CD14-positive monocyte (primary cell): ENCODE measurements around the gene PCDHGC4. TPM values are rescaled to one million over a fixed set of nuclear protein-coding genes. Genes with fewer than 3 reads are reported as not detected.
A peak's percentile ranks its signal among the peaks of the same experiment; 100 is the strongest.

Experiments
- DNase-seq, 3 donors: peaks; one replicate each; pipeline ENCODE4 v3.0.0-alpha.2; 2011 to 2022
- H2AFZ ChIP-seq: 2 replicates; pipeline ENCODE4 v1.6.0; 2012; ENCODE audit warnings: mild to moderate bottlenecking, low read depth, low read length, inconsistent platforms; ENCODE audit not compliant: insufficient read depth, poor library complexity, severe bottlenecking
- H3K27ac ChIP-seq, 2 donors: 1 replicate in 1 of 2; 2 replicates in 1 of 2; pipeline ENCODE4 v1.5.1; 2012 to 2013; ENCODE audit warnings: low read length in 2 of 2, control low read depth in 1 of 2, inconsistent platforms in 1 of 2, low read depth in 1 of 2, mild to moderate bottlenecking in 1 of 2
- H3K27me3 ChIP-seq, 2 donors: one replicate each; pipeline versions ENCODE4 v1.6.0 to v1.6.1; 2011 to 2013; ENCODE audit warnings: low read length in 2 of 2; ENCODE audit not compliant: control insufficient read depth in 2 of 2, insufficient read depth in 2 of 2
- H3K36me3 ChIP-seq, 2 donors: replicated peaks in 1 of 2; 1 replicate in 1 of 2; 2 replicates in 1 of 2; pipeline versions ENCODE4 v1.5.1 to v1.6.1; 2012 to 2013; ENCODE audit warnings: low read length in 2 of 2, control low read depth in 1 of 2, inconsistent platforms in 1 of 2, mild to moderate bottlenecking in 1 of 2; ENCODE audit not compliant: insufficient read depth in 2 of 2, control insufficient read depth in 1 of 2
- H3K4me1 ChIP-seq, 2 donors: 1 replicate in 1 of 2; 2 replicates in 1 of 2; pipeline versions ENCODE4 v1.5.1 to v1.6.1; 2012 to 2013; ENCODE audit warnings: low read length in 2 of 2, control low read depth in 1 of 2, inconsistent platforms in 1 of 2, mild to moderate bottlenecking in 1 of 2, moderate library complexity in 1 of 2; ENCODE audit not compliant: insufficient read depth in 2 of 2, control insufficient read depth in 1 of 2
- H3K4me2 ChIP-seq: replicated peaks from 2 replicates; pipeline ENCODE3; 2012; ENCODE audit warnings: low read length, moderate library complexity, mild to moderate bottlenecking; ENCODE audit not compliant: poor library complexity, severe bottlenecking; ENCODE audit errors: extremely low read depth
- H3K4me3 ChIP-seq, 3 experiments: fragments of 200-600 bp in 1 of 3; sonication (generic) in 1 of 3; replicated peaks in 1 of 3; 1 replicate in 2 of 3; 2 replicates in 1 of 3; pipeline ENCODE4 v1.5.1; 2011 to 2013; ENCODE audit warnings: low read length in 3 of 3, mild to moderate bottlenecking in 3 of 3, control low read depth in 2 of 3, low read depth in 2 of 3, inconsistent platforms in 1 of 3, moderate library complexity in 1 of 3
- H3K79me2 ChIP-seq: 2 replicates; pipeline ENCODE4 v1.6.0; 2012; ENCODE audit warnings: mild to moderate bottlenecking, control low read depth, inconsistent platforms, low read length, moderate library complexity; ENCODE audit not compliant: insufficient read depth
- H3K9ac ChIP-seq: 2 replicates; pipeline ENCODE4 v1.6.0; 2017; ENCODE audit warnings: low read length, mild to moderate bottlenecking; ENCODE audit not compliant: insufficient read depth, poor library complexity, severe bottlenecking
- H3K9me3 ChIP-seq, 2 donors: replicated peaks in 1 of 2; 1 replicate in 1 of 2; 2 replicates in 1 of 2; pipeline versions ENCODE4 v1.5.1 to v1.6.1; 2012 to 2013; ENCODE audit warnings: low read length in 2 of 2, control low read depth in 1 of 2; ENCODE audit not compliant: control insufficient read depth in 1 of 2, insufficient read depth in 1 of 2
- H4K20me1 ChIP-seq: 2 replicates; pipeline ENCODE4 v1.6.0; 2012; ENCODE audit warnings: mild to moderate bottlenecking, low read length, control low read depth, moderate library complexity; ENCODE audit not compliant: insufficient read depth
- H3K27ac Mint-ChIP-seq, 7 donors: one replicate each; pipeline ENCODE4 v1.8.0; 2020; ENCODE audit warnings: mild to moderate bottlenecking in 7 of 7, mixed read lengths in 7 of 7, moderate library complexity in 6 of 7, inconsistent platforms in 2 of 7
- H3K27me3 Mint-ChIP-seq, 3 donors: one replicate each; pipeline ENCODE4 v1.8.0; 2021 to 2022; ENCODE audit warnings: low read depth in 3 of 3, mild to moderate bottlenecking in 3 of 3, mixed read lengths in 3 of 3, moderate library complexity in 3 of 3, inconsistent platforms in 1 of 3
- H3K36me3 Mint-ChIP-seq, 2 donors: one replicate each; pipeline ENCODE4 v1.8.0; 2020; ENCODE audit warnings: mixed read lengths in 2 of 2, inconsistent platforms in 1 of 2, mild to moderate bottlenecking in 1 of 2
- H3K4me1 Mint-ChIP-seq: one replicate; pipeline ENCODE4 v1.8.0; 2020; ENCODE audit warnings: mild to moderate bottlenecking, mixed read lengths
- H3K4me3 Mint-ChIP-seq, 2 donors: one replicate each; pipeline ENCODE4 v1.8.0; 2020; ENCODE audit warnings: mild to moderate bottlenecking in 2 of 2, mixed read lengths in 2 of 2, moderate library complexity in 1 of 2
- H3K9me3 Mint-ChIP-seq, 7 donors: one replicate each; pipeline ENCODE4 v1.8.0; 2020 to 2022; ENCODE audit warnings: mixed read lengths in 7 of 7, mild to moderate bottlenecking in 6 of 7, moderate library complexity in 6 of 7, inconsistent platforms in 2 of 7
- CTCF ChIP-seq: fragments of 200-600 bp; IDR thresholded peaks from one replicate; pipeline ENCODE4 v1.8.0; 2022; ENCODE audit warnings: antibody characterized with exemption, mild to moderate bottlenecking
- WGBS: methylation state at CpG from one replicate; pipeline ENCODE4 v1.1.5; 2013; ENCODE audit warnings: missing lambda C conversion rate; ENCODE audit not compliant: insufficient coverage; 5-methylcytosine and 5-hydroxymethylcytosine counted together
- intact Hi-C, 2 donors: fragments of 100-400 bp; cut with micrococcal nuclease; formaldehyde crosslinking; loops; one replicate each; pipeline versions ENCODE4 v1.15.0 to v1.15.1; 2023
- polyA plus RNA-seq, 3 donors: library from polyadenylated mRNA; depleted of rRNA in 1 of 3; unstranded in 2 of 3; stranded (reverse) in 1 of 3; fragments of 300-500 nt in 2 of 3; fragments of >200 nt in 1 of 3; fragmentation: Illumina TruSeq in 2 of 3; gene quantifications; 1 replicate in 2 of 3; 2 replicates in 1 of 3; pipeline ENCODE4 v1.2.3, GENCODE V29; 2012 to 2021

The PCDHGC4 gene
- polyA plus RNA-seq, 3 donors, result not detected

DNA sequence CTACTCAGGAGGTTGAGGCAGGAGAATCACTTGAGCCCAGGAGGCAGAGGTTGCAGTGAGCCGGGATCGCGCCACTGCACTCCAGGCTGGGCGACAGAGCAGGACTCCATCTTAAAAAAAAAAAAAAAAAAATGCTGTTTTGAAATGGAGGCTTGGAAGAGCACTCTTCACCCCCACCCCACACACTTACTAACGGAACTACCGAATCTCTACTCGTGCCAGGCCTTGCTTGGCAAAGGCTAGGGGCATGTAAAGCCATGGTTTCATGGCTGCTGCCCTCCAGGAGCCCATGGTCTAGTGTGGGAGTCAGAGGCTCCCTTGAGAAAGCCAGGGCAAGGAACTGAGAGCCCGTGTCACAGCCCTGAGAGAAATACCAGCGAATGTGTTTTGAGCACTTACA, 25.3 kb downstream of the PCDHGC4 start:
- Mint-ChIP-seq H3K9me3 (peaks cover 0 to 5% (median 0%) of the 10 kb centered on the region in 7 donors), H3K27me3 (peaks cover 5 to 39% (median 19%) of the 10 kb centered on the region in 3 donors), H3K4me3 (no peak overlapping the region), H3K36me3 (peaks cover 19 to 22% of the 10 kb centered on the region in 2 donors), H3K4me1 (peaks cover 44% of the 10 kb centered on the region), H3K27ac (peak overlapping the region in 1 of 7 donors; percentile 16)
- H3K36me3 ChIP-seq, result peaks cover 6 to 11% of the 10 kb centered on the region in 2 donors
- no peaks in the 10 kb centered on the region for H3K9me3 ChIP-seq
- H3K4me2 ChIP-seq, result no peak overlapping the region
- TF ChIP-seq CTCF, result no peak
- intact Hi-C loops, result no loop called here
- H2AFZ ChIP-seq, result no peak overlapping the region
- no peak overlapping the region for H3K9ac ChIP-seq
- H3K79me2 ChIP-seq, result no peaks in the 10 kb centered on the region
- no peak overlapping the region for H3K4me3 ChIP-seq
- no peak for DNase-seq
- H3K27me3 ChIP-seq, result peaks cover 0 to 10% of the 10 kb centered on the region in 2 donors
- no peak overlapping the region for H3K27ac ChIP-seq
- WGBS, result no CpG with 5 or more reads among the region's 9 CpGs
- H3K4me1 ChIP-seq, result peaks cover 37 to 47% of the 10 kb centered on the region in 2 donors
- peaks cover 26% of the 10 kb centered on the region for H4K20me1 ChIP-seq

DNA sequence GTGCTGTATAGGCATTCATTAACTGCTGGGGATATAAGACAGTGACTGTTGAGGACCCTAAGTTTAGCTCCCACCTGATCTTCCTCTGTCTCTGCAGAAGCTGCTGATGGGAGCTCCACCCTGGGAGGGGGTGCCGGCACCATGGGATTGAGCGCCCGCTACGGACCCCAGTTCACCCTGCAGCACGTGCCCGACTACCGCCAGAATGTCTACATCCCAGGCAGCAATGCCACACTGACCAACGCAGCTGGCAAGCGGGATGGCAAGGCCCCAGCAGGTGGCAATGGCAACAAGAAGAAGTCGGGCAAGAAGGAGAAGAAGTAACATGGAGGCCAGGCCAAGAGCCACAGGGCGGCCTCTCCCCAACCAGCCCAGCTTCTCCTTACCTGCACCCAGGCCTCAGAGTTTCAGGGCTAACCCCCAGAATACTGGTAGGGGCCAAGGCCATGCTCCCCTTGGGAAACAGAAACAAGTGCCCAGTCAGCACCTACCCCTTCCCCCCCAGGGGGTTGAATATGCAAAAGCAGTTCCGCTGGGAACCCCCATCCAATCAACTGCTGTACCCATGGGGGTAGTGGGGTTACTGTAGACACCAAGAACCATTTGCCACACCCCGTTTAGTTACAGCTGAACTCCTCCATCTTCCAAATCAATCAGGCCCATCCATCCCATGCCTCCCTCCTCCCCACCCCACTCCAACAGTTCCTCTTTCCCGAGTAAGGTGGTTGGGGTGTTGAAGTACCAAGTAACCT, 26.2 kb downstream of the PCDHGC4 start:
- Histone ChIP-seq H3K4me2 (no peak overlapping the region), H3K4me1 (peaks cover 39 to 55% of the 10 kb centered on the region in 2 donors), H2AFZ (no peak overlapping the region), H3K9me3 (no peaks in the 10 kb centered on the region), H3K36me3 (peaks cover 15 to 20% of the 10 kb centered on the region in 2 donors), H3K4me3 (no peak overlapping the region), H3K79me2 (no peaks in the 10 kb centered on the region), H3K9ac (no peak overlapping the region), H4K20me1 (peaks cover 35% of the 10 kb centered on the region), H3K27ac (no peak overlapping the region), H3K27me3 (peaks cover 0 to 10% of the 10 kb centered on the region in 2 donors)
- H3K27me3 Mint-ChIP-seq, result peaks cover 5 to 39% (median 16%) of the 10 kb centered on the region in 3 donors
- intact Hi-C loops, result no loop called here
- no peak for TF ChIP-seq CTCF
- DNase-seq, result no peak
- H3K36me3 Mint-ChIP-seq, result peaks cover 28 to 30% of the 10 kb centered on the region in 2 donors
- H3K4me3 Mint-ChIP-seq, result no peak overlapping the region
- 96% methylated on average over 9 of the region's 14 CpGs for WGBS
- peaks cover 51% of the 10 kb centered on the region for H3K4me1 Mint-ChIP-seq
- peak overlapping the region in 1 of 7 donors; percentile 45 for H3K27ac Mint-ChIP-seq
- peaks cover 0 to 5% (median 0%) of the 10 kb centered on the region in 7 donors for H3K9me3 Mint-ChIP-seq
